GM04504 (cell line): ENCODE results near the gene PTBP1.

Experiments used
- DNase-seq: peaks from one replicate; pipeline ENCODE4 v3.0.0-alpha.2; 2012; ENCODE audit warnings: low read depth

The PTBP1 gene

GRCh38 chr19:796692-797527 is at the start of gene PTBP1:
TSS of gene PTBP1 (plus strand) at chr19:797452. CDS start at chr19:797498, 46 bp downstream.
- DNase-seq = peak; percentile 100

GRCh38 chr19:748274-748598 is 49.0 kb upstream of the PTBP1 start:
- no peak for DNase-seq

GRCh38 chr19:749811-750210 is 47.4 kb upstream of the PTBP1 start:
- DNase-seq = no peak

- no peak for DNase-seq
Measured at GRCh38 chr19:750640-751423, 46.4 kb upstream of the PTBP1 start, which contains the start of gene MISP. TSS of gene MISP (plus strand) at chr19:751112. CDS start at chr19:756947, 5,835 bp downstream.

GRCh38 chr19:751501-752341 is 45.5 kb upstream of the PTBP1 start:
- DNase-seq = peak; percentile 73

- DNase-seq = peak; percentile 70
Measured at GRCh38 chr19:752652-753517, 44.4 kb upstream of the PTBP1 start.

- DNase-seq = no peak
Measured at GRCh38 chr19:754530-754929, 42.7 kb upstream of the PTBP1 start.

GRCh38 chr19:755063-755462 is 42.2 kb upstream of the PTBP1 start:
- DNase-seq = no peak

GRCh38 chr19:756236-756635 is 41.0 kb upstream of the PTBP1 start:
- no peak for DNase-seq

GRCh38 chr19:756821-757688 is 40.2 kb upstream of the PTBP1 start:
- no peak for DNase-seq

GRCh38 chr19:757811-758668 is 39.2 kb upstream of the PTBP1 start:
- no peak for DNase-seq

GRCh38 chr19:763181-763580 is 34.1 kb upstream of the PTBP1 start:
- no peak for DNase-seq

- DNase-seq = no peak
Measured at GRCh38 chr19:763869-764268, 33.4 kb upstream of the PTBP1 start.

- DNase-seq = no peak
Measured at GRCh38 chr19:764301-764700, 33.0 kb upstream of the PTBP1 start.

- DNase-seq = no peak
Measured at GRCh38 chr19:765179-765738, 32.0 kb upstream of the PTBP1 start.

GRCh38 chr19:768424-768823 is 28.8 kb upstream of the PTBP1 start:
- peak; percentile 82 for DNase-seq

- DNase-seq = no peak
Measured at GRCh38 chr19:769616-770015, 27.6 kb upstream of the PTBP1 start.

GRCh38 chr19:771332-771785 is 25.9 kb upstream of the PTBP1 start:
- no peak for DNase-seq

- no peak for DNase-seq
Measured at GRCh38 chr19:772063-772462, 25.2 kb upstream of the PTBP1 start.
